GM13976 (cell line): Measurements from ENCODE around the gene APOA1.

Source experiments
- DNase-seq: peaks from one replicate; pipeline ENCODE4 v3.0.0; 2012; ENCODE audit warnings: low spot score
- CTCF ChIP-seq: IDR thresholded peaks from 2 replicates; pipeline ENCODE4 v1.5.1; 2012; ENCODE audit warnings: borderline replicate concordance, mild to moderate bottlenecking; ENCODE audit not compliant: insufficient read depth; ENCODE audit errors: extremely low read depth, missing control alignments, control extremely low read depth
- in situ Hi-C: fragments of 300-500 bp; cut with MboI; formaldehyde crosslinking; loops from one replicate; pipeline ENCODE4 v1.12.0; 2022; ENCODE audit warnings: low sequenced_read_pairs, mixed read lengths, inconsistent platforms; ENCODE audit not compliant: unreplicated experiment

The APOA1 gene

GRCh38 chr11:116856423-116856822 lies 19.0 kb upstream of the APOA1 start:
- no peak for TF ChIP-seq CTCF
- in situ Hi-C loops = no loop called here
- no peak for DNase-seq

- no peak for TF ChIP-seq CTCF
- in situ Hi-C loops = no loop called here
- no peak for DNase-seq
Observed at GRCh38 chr11:116855413-116855812, 18.0 kb upstream of the APOA1 start.

GRCh38 chr11:116853461-116854073 lies 16.1 kb upstream of the APOA1 start:
- DNase-seq = peak; percentile 89
- TF ChIP-seq CTCF = no peak
- in situ Hi-C loops = no loop called here

- peak; percentile 57 for DNase-seq
- in situ Hi-C loops = no loop called here
- no peak for TF ChIP-seq CTCF
Observed at GRCh38 chr11:116852261-116853031, 15.0 kb upstream of the APOA1 start.

- in situ Hi-C loops = no loop called here
- DNase-seq = no peak
- TF ChIP-seq CTCF = no peak
Observed at GRCh38 chr11:116851626-116852025, 14.2 kb upstream of the APOA1 start.

- no peak for DNase-seq
- in situ Hi-C loops = no loop called here
- no peak for TF ChIP-seq CTCF
Observed at GRCh38 chr11:116849486-116849885, 12.1 kb upstream of the APOA1 start.

- no peak for DNase-seq
- in situ Hi-C loops = no loop called here
- TF ChIP-seq CTCF = no peak
Observed at GRCh38 chr11:116849060-116849459, 11.6 kb upstream of the APOA1 start.
